Activated T-helper 1 cell treated with anti-CD3 and anti-CD28 coated beads, Interleukin-2, amount 50 U/mL, for 16 hours (primary cell): ENCODE data around the gene DHCR24.

ENCODE experiments used
- DNase-seq, 2 donors: peaks; one replicate each; pipeline ENCODE4 v3.0.0-alpha.2; 2020; ENCODE audit warnings: low read depth in 1 of 2, low spot score in 1 of 2

DHCR24 gene

GRCh38 chr1:54803761-54804470 lies 83.1 kb downstream of the DHCR24 start:
- DNase-seq: no peak

- peak; percentile 49 to 51 for DNase-seq
Measured at GRCh38 chr1:54800899-54801759, 85.9 kb downstream of the DHCR24 start, which contains the start of gene TTC22. TSS of gene TTC22 (minus strand) at chr1:54801323. CDS start at chr1:54801163, 160 bp downstream.

- no peak for DNase-seq
Measured at GRCh38 chr1:54800041-54800898, 86.7 kb downstream of the DHCR24 start.
